SH-SY5Y (cell line): ENCODE measurements around the gene DIDO1.

Experiments used
- GATA2 ChIP-seq: IDR thresholded peaks from 2 replicates; pipeline ENCODE4 v1.6.1; 2011; ENCODE audit warnings: mild to moderate bottlenecking, low read depth, low read length
- GATA3 ChIP-seq: IDR thresholded peaks from 2 replicates; pipeline ENCODE4 v1.6.1; 2011; ENCODE audit warnings: low read depth, mild to moderate bottlenecking, low read length, moderate library complexity

GRCh38 chr20:62838128-62838891 lies 88.0 kb downstream of the DIDO1 start:
- TF ChIP-seq GATA2 (no peak), GATA3 (no peak)
